UCSD-AML1 (cell line): ENCODE measurements around the gene PLCB1.
A peak's percentile ranks its signal among the peaks of the same experiment; 100 is the strongest.

Source experiments
- DNase-seq: peaks from one replicate; lab custom pipeline; 2025; ENCODE audit not compliant: unreplicated experiment; lab: John Stamatoyannopoulos, UW

Gene PLCB1

DNA sequence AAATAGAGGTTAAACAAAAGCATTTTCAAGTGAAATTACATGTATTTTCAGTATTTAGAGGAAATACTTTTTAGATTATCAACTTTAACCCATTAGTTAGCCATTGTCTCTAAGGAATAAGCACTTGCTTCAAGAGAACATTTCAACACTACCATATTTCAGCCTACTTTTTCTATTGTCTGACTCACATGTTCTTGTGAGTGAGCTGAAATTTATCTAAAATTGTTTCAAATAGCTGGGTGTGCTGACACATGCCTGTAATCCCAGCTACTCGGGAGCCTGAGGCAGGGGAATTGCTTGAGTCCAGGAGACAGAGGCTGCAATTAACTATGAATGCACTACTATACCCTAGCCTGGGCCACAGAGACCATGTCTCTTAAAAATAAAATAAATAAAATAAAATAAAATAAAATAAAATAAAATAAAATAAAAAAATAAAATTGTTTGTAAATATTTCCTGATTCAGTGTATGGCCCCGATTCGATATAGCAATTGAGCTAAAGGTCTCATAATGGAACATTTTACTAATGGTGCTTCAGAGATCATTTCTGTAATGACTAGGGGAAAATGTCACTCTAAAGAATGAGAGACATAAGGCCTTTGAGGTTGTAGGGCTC lies 612.3 kb downstream of the PLCB1 start:
- DNase-seq = no peak

DNA sequence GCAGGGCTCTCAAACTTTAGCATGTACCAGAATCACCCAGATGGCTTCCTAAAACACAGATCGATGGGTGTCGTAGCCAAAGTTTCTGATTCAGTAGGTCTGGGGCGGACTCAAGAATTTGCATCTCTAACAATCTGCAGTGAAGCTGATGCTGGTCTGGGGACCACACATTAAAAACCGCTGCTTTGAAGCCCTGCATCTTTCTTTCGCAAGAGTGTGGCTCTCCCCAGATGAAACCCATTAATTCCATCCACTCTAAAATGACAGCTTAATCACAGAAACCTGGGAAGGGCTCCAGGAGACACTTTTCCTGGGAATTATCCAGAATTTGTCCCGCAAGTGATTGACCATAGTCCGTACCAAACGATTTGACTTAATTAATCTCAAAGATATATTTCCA lies 617.0 kb downstream of the PLCB1 start:
- DNase-seq = no peak

DNA sequence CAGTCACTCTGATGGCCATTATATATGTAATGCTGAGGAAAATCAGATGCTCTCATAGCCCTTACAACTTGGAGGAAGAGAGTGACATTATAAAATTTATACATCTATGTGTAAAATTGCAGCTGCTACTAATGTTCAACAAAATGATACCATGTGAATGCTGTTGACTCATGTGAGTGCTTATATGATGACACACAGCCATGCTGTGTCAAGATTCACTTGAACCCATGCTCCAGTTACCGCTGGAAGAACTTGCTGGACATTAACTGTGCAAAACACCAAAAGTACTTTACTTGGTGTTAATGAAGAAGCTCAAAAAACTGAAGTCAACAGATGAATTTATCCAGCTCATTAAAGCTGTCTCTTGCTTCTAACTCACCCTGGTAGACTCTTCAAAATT lies 617.9 kb downstream of the PLCB1 start:
- no peak for DNase-seq

DNA sequence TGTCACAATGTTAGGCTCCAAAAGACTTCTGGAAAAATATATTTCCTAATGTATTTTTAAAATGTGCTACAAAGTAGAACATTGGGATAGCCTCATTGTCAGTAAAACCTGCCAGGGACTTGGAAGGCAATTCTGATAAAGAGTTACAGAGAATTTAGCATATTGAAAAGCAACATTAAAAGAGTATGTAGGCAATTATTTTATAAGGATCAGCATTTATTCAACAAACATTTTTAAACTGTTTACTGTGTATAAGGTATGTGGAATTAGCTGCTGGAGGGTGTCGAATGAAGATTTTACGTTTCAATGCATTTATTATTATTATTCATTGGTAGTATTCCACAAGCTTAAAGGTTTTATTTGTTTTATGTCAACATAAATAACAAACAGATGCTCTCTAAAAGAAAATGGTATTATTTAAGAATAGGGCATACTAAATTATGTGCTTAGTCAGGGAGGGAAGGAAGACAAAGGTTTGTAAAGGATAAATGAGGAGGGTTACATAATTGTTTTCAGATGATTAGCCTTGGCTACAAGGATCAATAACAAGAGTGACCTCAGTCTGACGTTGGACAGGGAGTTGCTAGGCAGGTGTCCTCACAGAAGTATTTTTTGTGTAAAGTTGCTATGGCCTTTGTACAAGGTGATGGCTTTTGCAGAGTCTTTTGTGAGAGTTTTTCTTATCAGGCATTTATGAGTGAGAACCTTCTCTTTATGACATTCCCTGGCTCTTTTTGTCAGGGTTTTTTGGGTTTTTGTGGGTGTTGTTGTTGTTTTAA lies 623.5 kb downstream of the PLCB1 start:
- no peak for DNase-seq

DNA sequence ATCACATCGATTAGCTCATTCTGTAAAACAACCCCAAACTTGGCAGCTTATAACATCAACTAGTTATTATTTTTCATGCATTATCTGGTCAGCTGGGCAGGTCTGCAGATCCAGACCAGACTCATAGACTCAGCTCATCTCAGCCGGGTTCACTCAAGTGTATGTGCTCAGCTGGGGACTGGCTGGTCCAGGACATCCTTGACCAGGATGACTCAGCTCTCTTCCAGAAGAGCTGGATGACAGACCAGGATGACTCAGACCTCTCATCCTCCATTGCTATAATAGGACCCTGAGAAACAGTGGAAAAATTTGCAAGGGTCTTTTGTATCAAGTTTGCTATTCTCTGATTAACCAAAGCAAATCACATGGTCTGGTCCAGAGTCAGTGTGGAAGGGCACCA lies 624.3 kb downstream of the PLCB1 start:
- no peak for DNase-seq

DNA sequence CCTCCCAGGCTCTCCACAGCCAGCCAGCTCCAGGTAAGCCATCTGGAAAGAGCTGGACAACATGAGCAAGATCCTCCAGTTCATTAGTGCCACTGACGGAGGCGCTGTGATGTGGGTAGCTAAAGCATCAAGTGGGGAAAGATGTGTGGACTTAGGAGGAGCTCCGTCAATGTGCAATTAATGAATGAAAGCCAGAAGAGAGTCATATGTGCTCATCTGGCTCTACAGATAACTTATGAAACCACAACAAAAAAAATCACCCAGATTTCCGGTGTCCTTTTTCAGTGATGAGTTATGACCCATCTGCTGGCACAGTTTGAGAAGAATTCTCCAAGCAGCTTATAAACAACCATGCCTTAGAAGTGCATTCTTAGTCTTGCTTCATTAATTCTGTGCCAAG lies 625.1 kb downstream of the PLCB1 start:
- no peak for DNase-seq

DNA sequence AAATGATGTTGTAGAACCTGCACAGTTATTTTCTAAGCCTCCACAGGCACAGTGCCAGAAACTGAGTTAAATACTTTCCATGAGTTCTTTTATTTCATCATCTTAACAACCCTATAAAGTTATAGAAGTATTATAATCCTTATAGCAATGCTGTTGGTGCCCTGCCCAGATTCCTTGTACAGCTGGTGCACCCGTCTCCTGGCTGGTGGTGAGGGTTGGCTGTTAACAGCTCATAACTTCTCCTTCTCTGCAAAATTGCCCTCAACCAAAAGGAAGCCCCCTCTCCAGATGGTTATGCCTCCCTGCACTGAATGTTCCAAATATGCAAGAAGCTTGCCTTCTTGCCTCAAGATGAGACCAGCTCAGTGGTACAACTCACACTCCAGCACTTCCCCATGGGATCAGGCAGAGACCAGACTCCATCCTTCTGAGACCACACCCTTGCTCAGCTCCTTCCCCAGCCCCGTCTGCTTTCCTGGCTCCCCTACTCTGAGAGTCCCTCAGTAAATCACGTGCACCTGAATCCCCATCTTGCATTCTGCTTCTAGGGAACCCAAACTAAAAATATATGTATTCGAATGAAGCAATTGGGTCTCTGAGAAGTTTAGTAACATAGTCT lies 632.4 kb downstream of the PLCB1 start:
- DNase-seq = no peak

DNA sequence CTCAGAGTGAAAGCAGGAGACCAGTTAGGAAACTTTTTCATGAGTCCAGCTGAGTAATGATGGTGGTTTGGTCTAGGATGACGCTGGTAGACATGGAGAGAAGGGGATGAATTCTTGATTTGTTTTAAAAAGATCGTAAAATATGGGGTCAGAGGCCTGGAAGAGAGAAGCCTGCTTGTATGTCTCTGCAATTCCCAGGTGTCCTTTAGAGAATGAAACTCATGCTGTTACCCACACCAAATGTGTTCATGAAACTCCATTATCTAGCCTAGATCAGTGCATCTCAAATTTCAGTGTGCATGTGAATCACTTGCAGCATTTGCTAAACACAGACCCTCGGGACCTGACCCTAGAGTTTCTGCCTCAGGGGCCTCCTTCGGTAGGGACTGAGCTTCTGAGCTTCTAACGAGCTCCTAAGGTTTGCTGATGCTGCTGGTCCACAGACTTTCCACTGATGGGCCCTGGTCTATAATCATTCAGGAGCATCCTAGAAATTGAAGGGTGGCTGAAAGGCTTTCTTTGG lies 634.9 kb downstream of the PLCB1 start:
- DNase-seq = no peak

DNA sequence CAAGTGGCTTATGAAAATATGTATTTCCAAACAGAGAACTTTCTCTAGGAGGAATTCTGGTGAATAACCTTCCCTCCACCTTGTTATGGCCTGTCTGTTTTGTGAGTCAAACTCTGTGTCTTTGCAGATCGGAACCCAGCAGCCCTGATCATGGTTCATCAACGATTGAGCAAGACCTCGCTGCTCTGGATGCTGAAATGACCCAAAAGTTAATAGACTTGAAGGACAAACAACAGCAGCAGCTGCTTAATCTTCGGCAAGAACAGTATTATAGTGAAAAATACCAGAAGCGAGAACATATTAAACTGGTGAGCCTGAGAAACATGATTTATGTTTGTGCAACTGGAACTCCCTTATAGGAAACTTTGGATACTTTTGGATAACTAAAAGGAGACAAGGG lies 642.3 kb downstream of the PLCB1 start:
- no peak for DNase-seq

DNA sequence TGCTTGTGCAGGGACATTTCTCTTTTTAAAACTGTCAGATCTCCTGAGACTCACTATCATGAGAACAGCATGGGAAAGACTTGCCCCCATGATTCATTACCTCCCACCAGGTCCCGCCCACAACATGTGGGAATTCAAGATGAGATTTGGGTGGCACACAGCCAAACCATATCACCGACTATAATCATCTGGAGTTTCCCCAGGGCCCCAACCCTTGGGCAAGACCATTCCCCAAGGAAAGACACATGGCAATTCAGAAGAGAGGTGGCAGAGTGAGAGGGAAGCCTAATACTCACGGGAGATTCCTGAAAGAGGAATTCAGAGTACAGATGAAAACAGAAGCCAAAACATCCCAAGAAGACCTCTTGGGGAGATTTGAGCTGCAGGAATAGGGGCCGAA lies 645.8 kb downstream of the PLCB1 start:
- DNase-seq = no peak

DNA sequence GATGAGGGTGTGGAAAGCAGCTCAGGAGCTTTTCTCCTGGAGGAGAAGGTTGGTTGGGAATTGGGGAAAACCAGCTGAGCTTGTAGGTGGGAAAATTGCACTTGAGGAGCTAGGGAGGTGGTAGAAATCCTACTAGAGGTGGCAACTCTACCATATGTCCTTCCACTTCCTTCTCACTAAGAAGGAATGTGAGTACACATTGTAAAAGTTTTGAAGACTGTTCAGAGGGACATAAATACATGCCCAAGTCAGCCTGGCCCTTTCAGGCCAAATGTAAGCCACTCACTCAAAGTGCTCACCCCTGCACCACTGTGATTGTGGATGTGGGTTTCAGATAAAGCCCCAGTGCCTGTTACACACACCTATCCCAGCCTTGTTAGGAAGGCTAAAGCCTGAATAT lies 646.3 kb downstream of the PLCB1 start:
- DNase-seq = no peak

DNA sequence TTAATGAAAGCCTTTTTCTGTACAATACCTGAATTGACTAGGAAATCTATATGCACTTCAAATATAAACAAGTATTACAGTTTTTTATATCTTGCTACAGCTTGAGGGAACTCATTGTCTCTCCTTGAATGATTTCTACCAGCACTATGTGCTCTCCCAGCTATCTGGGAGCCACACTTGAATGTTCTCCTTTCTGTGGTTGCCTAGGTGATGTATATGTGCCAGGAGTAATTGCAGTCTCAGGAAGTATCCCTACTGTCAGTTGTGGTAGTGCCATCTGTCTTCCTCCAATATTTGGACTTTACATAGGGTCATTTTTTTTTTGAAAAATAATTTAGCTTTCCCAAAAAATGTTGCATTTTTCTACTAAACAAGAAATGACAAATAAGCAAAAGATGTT lies 648.8 kb downstream of the PLCB1 start:
- DNase-seq = no peak

DNA sequence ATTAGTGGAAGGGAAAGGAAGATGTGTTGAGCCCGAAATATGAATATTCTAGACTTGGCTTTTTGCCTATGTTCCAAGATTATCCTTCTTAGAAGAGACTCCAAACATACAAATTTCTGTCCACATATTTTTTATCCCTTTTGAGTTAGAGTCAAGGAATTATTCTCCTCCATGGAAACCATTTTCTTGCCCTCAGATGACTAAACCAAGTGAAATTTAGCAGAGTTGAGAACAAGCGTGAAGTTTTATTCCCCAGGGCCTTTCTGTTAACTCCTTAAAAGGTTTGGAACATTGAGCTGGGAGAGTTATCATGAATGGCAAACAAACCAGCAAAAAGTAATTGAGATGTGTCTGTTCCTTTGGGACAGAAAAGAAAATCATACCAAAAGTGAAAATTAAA lies 650.7 kb downstream of the PLCB1 start:
- no peak for DNase-seq

DNA sequence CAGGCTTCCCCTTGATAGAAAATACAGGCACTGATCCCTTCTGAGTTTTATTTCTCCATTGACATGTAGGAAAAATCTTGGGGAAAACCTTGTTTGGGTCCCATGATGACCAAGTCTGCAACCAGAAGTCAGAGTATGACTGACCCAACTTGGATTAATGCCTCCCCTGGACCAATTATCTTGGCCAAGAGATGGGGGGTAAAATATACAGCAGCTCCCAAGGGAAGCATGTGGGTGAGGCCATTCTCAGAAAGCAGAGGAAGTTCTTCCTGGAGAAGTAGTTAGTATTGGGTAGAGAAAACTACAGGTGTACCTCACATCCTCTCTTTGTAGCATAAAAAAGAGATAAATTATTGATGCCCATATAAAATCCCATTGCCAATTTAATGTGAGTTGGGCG lies 651.7 kb downstream of the PLCB1 start:
- no peak for DNase-seq

DNA sequence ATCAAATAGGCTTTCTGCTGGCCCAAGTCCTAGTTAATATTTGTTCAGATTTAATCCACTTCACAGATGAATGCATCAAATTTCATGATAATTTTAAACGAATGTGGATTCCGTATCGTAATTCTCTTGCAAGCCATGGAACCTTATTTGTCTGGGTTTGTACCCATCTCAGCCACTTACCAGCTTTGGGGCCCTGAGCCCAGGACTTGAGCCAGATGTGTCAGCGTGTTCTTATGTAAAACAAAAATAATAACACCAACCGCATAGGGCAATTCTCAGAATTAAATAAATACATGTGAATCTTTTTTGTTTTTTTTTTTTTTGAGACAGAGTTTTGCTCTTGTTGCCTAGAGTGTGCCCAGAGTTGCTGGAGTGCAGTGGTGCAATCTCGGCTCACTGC lies 654.3 kb downstream of the PLCB1 start:
- no peak for DNase-seq

DNA sequence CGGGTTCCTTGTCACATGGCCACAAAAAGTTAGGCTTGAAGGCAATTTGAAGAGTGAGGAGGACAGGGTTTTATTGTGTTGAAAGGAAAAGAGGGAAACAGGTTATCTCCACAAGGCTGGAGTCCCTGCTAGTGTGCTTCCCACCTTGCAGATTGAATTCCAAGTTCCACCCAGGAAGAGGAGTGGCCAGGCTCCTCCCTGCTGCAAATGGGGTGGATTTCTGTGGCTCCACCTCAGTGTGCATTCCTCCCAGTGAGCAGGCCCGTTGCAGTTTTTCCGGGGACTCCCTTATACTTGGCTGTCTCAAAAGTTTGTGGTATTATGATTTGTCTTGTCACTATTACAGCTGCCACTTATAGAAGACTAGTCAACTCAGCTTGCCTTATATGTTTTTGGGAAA lies 655.0 kb downstream of the PLCB1 start:
- DNase-seq = no peak

DNA sequence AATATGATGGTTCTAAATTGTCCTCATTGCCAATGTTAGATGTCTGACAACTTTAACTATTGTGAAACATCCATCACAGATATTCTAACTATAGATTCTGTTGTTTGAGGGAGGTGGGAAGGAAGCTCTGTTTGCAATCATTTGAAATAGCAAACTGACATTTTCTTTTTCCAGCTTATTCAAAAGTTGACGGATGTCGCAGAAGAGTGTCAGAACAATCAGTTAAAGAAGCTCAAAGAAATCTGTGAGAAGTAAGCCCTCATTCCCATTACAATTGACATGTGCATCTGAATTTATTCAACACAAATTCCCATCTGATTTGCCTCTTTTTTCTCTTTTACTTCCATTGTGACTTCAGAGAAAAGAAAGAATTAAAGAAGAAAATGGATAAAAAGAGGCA lies 656.2 kb downstream of the PLCB1 start:
- DNase-seq = no peak

DNA sequence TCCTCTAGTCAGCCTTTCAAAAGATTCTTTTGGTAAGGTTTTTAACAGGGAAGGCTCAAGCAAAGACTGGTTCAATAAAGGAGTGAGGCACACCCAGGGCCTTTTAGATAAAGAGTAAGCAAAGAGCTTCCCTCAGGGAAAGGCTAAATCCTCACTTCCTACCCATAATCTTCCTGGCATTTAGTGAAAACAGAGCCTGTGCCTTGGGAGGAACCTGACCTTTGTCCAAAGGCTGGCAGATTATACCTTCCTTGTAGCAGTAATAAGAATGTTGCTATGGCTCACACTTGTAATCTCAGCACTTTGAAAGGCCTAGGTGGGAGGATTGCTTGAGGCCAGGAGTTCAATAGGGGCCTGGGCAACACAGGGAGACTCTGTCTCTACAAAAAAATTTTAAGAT lies 656.8 kb downstream of the PLCB1 start:
- DNase-seq = no peak

DNA sequence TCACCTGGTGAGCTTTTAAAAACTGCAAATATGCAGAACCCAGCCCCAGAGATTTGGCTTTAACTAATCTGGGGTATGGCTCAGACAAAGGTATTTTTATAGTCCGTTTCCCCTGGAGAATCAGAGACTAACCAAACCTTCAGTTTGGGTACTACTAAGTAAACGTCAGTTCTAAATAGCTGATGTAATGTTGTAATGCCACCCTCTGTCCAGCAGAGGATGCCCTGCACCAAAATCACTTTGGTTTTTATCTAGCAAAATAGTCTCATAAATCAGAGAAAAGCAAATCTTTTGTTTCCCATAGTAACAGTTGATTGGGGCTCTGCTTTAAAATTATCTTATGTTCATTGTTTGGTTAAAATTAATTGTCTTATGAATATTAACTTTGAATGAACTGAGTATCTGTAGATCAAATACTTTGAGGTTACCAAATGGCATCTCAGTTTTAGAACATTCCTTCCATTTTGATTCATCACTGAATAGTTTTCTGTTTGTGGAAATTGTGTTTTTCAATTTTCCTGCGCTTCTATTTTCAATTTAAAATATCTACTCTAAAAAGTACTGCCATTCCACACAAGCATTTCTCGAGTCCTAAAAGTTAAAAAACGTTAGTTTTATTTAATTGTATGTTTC lies 658.5 kb downstream of the PLCB1 start:
- peak; percentile 9 for DNase-seq

DNA sequence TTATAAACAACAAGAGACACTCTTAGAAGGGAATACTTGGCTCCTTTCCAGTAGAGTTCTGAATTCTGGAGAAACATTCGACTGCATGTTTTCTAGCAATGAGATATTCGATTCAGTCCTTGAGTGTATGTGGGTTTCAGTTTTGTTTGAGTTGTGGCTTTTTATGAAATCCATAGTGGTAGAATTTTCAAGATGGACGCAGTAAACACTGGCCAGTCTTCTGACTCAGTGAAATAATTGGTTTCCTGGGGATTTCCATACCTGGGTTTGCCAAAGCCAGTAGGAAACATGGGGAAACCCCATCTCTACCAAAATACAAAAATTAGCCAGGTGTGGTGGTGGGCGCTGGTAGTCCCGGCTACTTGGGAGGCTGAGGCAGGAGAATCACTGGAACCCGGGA lies 663.3 kb downstream of the PLCB1 start:
- no peak for DNase-seq

DNA sequence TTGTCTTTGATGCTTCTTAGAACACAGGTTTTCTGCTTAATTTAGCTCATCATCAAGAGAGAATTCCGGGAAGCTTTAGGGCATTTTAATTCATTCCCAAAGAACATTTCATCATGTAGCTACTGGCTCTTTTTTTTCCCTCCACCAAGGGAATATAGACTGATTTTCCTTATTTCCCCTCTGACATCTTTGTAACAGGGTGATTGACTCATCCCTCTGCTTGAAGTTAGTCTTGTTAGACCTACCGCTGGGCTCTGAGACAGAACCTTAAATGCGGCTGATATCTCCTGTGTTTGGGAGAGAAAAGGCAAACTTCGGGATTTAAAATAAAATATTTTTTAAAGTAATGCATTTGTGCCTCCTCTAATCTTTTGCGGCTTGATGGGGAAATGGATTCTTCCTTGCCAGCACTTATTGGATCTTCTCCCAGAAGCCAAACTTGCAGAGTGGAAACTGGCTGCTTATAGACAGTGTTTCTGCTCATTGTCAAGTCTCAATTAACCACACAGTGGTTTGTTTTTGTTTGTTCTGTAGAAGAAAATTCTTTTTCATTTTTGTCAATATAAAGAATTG lies 664.1 kb downstream of the PLCB1 start:
- DNase-seq = no peak

DNA sequence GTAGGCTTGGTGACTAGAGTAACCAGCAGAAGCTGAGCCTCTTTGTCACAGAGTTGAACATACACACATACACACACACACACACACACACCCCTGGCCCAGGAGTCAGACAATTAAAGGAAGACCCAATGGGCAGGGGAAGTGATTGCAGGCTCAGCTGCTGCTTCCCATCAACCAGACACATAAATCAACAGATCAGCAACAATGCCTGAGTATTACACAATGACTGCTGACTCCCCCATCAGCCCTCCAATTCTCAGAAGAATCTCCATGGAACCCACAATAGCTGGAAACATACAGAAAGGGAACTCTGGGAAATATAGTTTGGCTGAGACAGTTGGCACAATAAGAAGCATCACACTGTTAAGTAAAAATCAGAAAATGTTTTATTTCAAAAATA lies 666.4 kb downstream of the PLCB1 start:
- peak; percentile 10 for DNase-seq
